ENCODE data around the gene FNDC8. TPM values are rescaled to one million over a fixed set of nuclear protein-coding genes. Genes with fewer than 3 reads are reported as not detected.
"Not testable (repeated sequence)": the region's sequence is repeated elsewhere in the genome, so short reads cannot be mapped to it uniquely, and the experiment has no call there.

FNDC8 gene
- total RNA-seq, 1 donor from 2014 or later, result not detected

DNA sequence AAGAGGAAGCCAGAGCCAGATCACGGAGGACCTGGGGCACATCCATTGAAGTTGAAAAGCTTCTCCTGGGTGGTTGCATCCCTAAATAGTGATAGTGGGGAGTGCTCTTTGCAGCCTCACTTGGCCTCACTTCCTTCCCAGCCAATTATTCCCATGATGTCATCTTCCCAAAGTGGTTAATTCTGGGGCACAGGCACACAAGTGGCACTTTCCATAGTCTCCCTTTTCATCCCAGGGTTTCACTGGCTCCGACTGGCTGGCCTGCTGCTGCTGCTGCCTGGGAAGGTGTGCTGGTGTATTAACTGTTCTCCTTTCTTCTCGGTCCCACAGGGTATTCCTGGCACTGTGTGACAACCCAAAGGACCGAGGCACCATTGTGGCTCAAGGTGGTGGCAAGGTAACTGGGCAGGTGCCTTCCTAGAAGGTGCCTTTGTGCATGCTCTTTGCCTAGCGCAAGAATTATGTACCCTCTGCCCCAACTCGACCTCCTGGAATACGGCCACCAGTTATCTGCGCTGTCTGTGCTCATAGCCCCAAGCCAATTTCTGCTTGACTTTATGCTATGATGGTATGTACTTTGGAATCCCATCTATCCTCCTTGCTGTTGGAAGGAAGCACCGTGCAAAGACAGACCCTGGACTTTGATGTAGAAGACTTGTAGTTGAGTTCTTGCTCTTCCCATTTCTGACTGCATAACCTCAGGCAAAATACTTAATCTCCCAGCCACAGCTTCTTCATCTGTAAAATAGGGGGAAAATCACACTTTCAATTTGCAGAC, 54.4 kb downstream of the FNDC8 start:
- Histone ChIP-seq H3K9me3 (no peaks in the 10 kb centered on the region), H3K27ac (no peak overlapping the region), H3K4me1 (no peaks in the 10 kb centered on the region), H3K27me3 (no peaks in the 10 kb centered on the region), H3K4me3 (no peak overlapping the region), H3K36me3 (no peaks in the 10 kb centered on the region)
- TF ChIP-seq, protein P1, sequence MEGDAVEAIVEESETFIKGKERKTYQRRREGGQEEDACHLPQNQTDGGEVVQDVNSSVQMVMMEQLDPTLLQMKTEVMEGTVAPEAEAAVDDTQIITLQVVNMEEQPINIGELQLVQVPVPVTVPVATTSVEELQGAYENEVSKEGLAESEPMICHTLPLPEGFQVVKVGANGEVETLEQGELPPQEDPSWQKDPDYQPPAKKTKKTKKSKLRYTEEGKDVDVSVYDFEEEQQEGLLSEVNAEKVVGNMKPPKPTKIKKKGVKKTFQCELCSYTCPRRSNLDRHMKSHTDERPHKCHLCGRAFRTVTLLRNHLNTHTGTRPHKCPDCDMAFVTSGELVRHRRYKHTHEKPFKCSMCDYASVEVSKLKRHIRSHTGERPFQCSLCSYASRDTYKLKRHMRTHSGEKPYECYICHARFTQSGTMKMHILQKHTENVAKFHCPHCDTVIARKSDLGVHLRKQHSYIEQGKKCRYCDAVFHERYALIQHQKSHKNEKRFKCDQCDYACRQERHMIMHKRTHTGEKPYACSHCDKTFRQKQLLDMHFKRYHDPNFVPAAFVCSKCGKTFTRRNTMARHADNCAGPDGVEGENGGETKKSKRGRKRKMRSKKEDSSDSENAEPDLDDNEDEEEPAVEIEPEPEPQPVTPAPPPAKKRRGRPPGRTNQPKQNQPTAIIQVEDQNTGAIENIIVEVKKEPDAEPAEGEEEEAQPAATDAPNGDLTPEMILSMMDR (IDR thresholded peaks at IDR 0.05), result no peak
- DNase-seq (ENCODE audit: low spot score in 2 of 2), result no peak
- intact Hi-C loops (cut with DNase I), result loop anchor here (10.0 kb wide), 1 partner anchor 359 kb away; the partner anchor contains the start of gene SLFN12L

DNA sequence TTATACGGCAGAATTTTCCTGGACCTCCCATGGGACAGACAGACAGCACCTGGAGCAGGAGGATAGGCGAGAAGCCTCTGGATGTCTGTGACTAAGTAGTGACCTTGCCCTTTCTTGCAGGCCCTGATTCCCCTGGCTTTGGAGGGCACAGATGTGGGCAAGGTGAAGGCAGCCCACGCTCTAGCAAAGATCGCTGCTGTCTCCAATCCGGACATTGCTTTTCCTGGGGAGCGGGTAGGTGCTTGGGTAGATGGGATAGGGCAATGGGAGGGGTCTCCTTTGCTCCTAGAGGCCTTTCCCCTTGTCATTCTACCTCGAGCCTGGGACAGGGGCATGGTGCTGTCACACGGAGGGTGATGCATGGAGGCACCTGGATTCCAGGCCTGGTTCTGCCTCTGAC, 55.5 kb downstream of the FNDC8 start:
- Histone ChIP-seq H3K36me3 (no peaks in the 10 kb centered on the region), H3K27ac (no peak overlapping the region), H3K27me3 (no peaks in the 10 kb centered on the region), H3K4me1 (no peaks in the 10 kb centered on the region), H3K9me3 (no peaks in the 10 kb centered on the region), H3K4me3 (no peak overlapping the region)
- intact Hi-C loops (cut with DNase I), result loop anchor here (10.0 kb wide), 1 partner anchor 358 kb away; the partner anchor contains the start of gene SLFN12L
- no peak for DNase-seq (ENCODE audit: low spot score in 2 of 2)
- TF ChIP-seq, protein P1 (IDR thresholded peaks at IDR 0.05), result no peak

DNA sequence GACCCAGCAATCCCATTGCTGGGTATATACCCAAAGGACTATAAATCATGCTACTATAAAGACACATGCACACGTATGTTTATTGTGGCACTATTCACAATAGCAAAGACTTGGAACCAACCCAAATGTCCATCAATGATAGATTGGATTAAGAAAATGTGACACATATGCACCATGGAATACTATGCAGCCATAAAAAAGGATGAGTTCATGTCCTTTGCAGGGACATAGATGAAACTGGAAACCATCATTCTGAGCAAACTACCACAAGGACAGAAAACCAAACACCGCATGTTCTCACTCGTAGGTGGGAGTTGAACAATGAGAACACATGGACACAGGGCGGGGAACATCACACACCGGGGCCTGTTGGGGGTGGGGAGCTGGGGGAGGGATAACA, 58.0 kb downstream of the FNDC8 start:
- H3K27ac ChIP-seq, result not testable (repeated sequence)

More for the DNA sequence above, 58.0 kb downstream of the FNDC8 start:
- H3K27me3 ChIP-seq; H3K4me3 ChIP-seq; H3K36me3 ChIP-seq; H3K4me1 ChIP-seq; DNase-seq (ENCODE audit: low spot score in 2 of 2); H3K9me3 ChIP-seq: not testable (repeated sequence)
- intact Hi-C loops (cut with DNase I), result loop anchor here (10.0 kb wide), 1 partner anchor 355 kb away; the partner anchor contains the start of gene SLFN12L

Other genes with a start within 250 kb of the FNDC8 start
- not detected for gene CCT6B, start 160.2 kb upstream of the FNDC8 start, total RNA-seq
- gene ZNF830, start 160.1 kb upstream of the FNDC8 start, total RNA-seq, result 1.9 TPM
- gene LIG3, start 141.1 kb upstream of the FNDC8 start, total RNA-seq, result 24.5 TPM
- gene RFFL, start 57.9 kb upstream of the FNDC8 start, total RNA-seq, result 20.0 TPM
- gene RAD51D, start 1.8 kb upstream of the FNDC8 start, total RNA-seq, result 3.7 TPM
- 3.8 TPM for gene NLE1, start 20.7 kb downstream of the FNDC8 start, total RNA-seq
- gene UNC45B, start 26.2 kb downstream of the FNDC8 start, total RNA-seq, result not detected
- gene SLC35G3, start 72.8 kb downstream of the FNDC8 start, total RNA-seq, result not detected
- gene SLFN5, start 121.5 kb downstream of the FNDC8 start, total RNA-seq, result 13.0 TPM

Measured in ascending aorta (tissue), 2 donors.